CD4-positive, alpha-beta memory T cell (primary cell): ENCODE data around the gene LRWD1. TPM values are rescaled to one million over a fixed set of nuclear protein-coding genes. Genes with fewer than 3 reads are reported as not detected.
A peak's percentile ranks its signal among the peaks of the same experiment; 100 is the strongest.

ENCODE experiments used
- CTCF ChIA-PET: fragments of 350-600 bp; sonication (Branson Sonifier 250); formaldehyde crosslinking; loops from one replicate; lab custom pipeline; 2021; ENCODE audit warnings: inconsistent platforms; ENCODE audit not compliant: partially characterized antibody; lab: Charles Lee
- POLR2A ChIA-PET: fragments of 350-600 bp; sonication (Branson Sonifier 250); formaldehyde crosslinking; loops from one replicate; lab custom pipeline; 2021; ENCODE audit not compliant: partially characterized antibody; lab: Charles Lee
- DNase-seq, 5 donors: peaks; one replicate each; pipeline versions ENCODE4 v3.0.0 to v3.0.0-alpha.2; 2020 to 2022; ENCODE audit warnings: mixed read lengths in 1 of 5
- H3K27ac ChIP-seq: one replicate; pipeline ENCODE4 v1.7.0; 2013; ENCODE audit warnings: low read depth, low read length
- H3K27me3 ChIP-seq: 2 replicates; pipeline ENCODE4 v1.7.0; 2013; ENCODE audit warnings: mild to moderate bottlenecking, low read length, moderate library complexity; ENCODE audit not compliant: insufficient read depth
- H3K36me3 ChIP-seq: 2 replicates; pipeline ENCODE4 v1.7.0; 2013; ENCODE audit warnings: mild to moderate bottlenecking, low read length, moderate library complexity; ENCODE audit not compliant: insufficient read depth
- H3K4me1 ChIP-seq: 2 replicates; pipeline ENCODE4 v1.7.0; 2013; ENCODE audit warnings: mild to moderate bottlenecking, low read length, moderate library complexity; ENCODE audit not compliant: insufficient read depth
- H3K4me3 ChIP-seq, 2 donors: one replicate each; pipeline ENCODE4 v1.7.0; 2013; ENCODE audit warnings: low read length in 2 of 2, mild to moderate bottlenecking in 1 of 2
- H3K9me3 ChIP-seq, 2 donors: one replicate each; pipeline ENCODE4 v1.7.0; 2013; ENCODE audit warnings: low read length in 2 of 2, control low read depth in 1 of 2; ENCODE audit not compliant: control insufficient read depth in 1 of 2
- H3K27ac Mint-ChIP-seq, 7 donors: one replicate each; pipeline ENCODE4 v1.8.0; 2020 to 2021; ENCODE audit warnings: mixed read lengths in 7 of 7, mild to moderate bottlenecking in 6 of 7, inconsistent platforms in 3 of 7, moderate library complexity in 3 of 7
- H3K27me3 Mint-ChIP-seq, 2 donors: one replicate each; pipeline ENCODE4 v1.8.0; 2020 to 2021; ENCODE audit warnings: mixed read lengths in 2 of 2
- H3K36me3 Mint-ChIP-seq, 2 donors: one replicate each; pipeline ENCODE4 v1.8.0; 2020 to 2021; ENCODE audit warnings: mixed read lengths in 2 of 2, inconsistent platforms in 1 of 2, mild to moderate bottlenecking in 1 of 2
- H3K4me1 Mint-ChIP-seq, 4 donors: one replicate each; pipeline ENCODE4 v1.8.0; 2020 to 2021; ENCODE audit warnings: mixed read lengths in 4 of 4, mild to moderate bottlenecking in 1 of 4
- H3K4me3 Mint-ChIP-seq, 8 donors: one replicate each; pipeline ENCODE4 v1.8.0; 2020 to 2021; ENCODE audit warnings: mixed read lengths in 8 of 8, mild to moderate bottlenecking in 7 of 8, moderate library complexity in 6 of 8, inconsistent platforms in 3 of 8
- H3K9me3 Mint-ChIP-seq, 8 donors: one replicate each; pipeline ENCODE4 v1.8.0; 2020 to 2021; ENCODE audit warnings: mixed read lengths in 8 of 8, mild to moderate bottlenecking in 5 of 8, inconsistent platforms in 3 of 8, moderate library complexity in 1 of 8
- intact Hi-C: fragments of 100-400 bp; cut with micrococcal nuclease; formaldehyde crosslinking; loops from one replicate; pipeline ENCODE4 v1.15.1; 2023
- polyA plus RNA-seq, 2 donors: library from polyadenylated mRNA; unstranded; fragments of 300-500 nt; fragmentation: Illumina TruSeq; gene quantifications; one replicate each; pipeline ENCODE4 v1.2.3, GENCODE V29; 2021
- total RNA-seq, 2 experiments: library from RNA; stranded (reverse); gene quantifications; one replicate each; pipeline ENCODE4 v1.2.3, GENCODE V29; 2021

The LRWD1 gene
- total and polyA plus RNA-seq, 4 experiments from 2014 or later, result 12.9 to 28.5 (median 20.6) TPM

- H3K9me3 Mint-ChIP-seq, result no peaks in the 10 kb centered on the region
- CTCF ChIA-PET, result interaction anchor here (1.4 to 3.4 kb wide), 3 partner anchors 12 to 50 kb away, joined by 5 to 17 read pairs (median 7); no protein-coding TSS in a partner anchor
Observed at GRCh38 chr7:102455596-102455995, 9.2 kb upstream of the LRWD1 start.

GRCh38 chr7:102456327-102456726 lies 8.5 kb upstream of the LRWD1 start:
- H3K36me3 ChIP-seq, result peaks cover 16% of the 10 kb centered on the region
- Mint-ChIP-seq H3K27me3 (no peaks in the 10 kb centered on the region), H3K27ac (no peak overlapping the region), H3K4me3 (no peak overlapping the region), H3K9me3 (no peaks in the 10 kb centered on the region), H3K36me3 (peaks cover 3 to 16% of the 10 kb centered on the region in 2 donors), H3K4me1 (peaks cover 0 to 6% (median 2%) of the 10 kb centered on the region in 4 donors)
- DNase-seq, result no peak
- CTCF ChIA-PET, result interaction anchor here (1.4 to 3.4 kb wide), 4 partner anchors 11 to 51 kb away, joined by 3 to 17 read pairs (median 6); no protein-coding TSS in a partner anchor
- POLR2A ChIA-PET, result interaction anchor here (0.9 to 1.4 kb wide), 4 partner anchors 8 to 51 kb away, joined by 3 to 5 read pairs (median 4); partner anchors contain the start of gene ALKBH4
- no peaks in the 10 kb centered on the region for H3K4me1 ChIP-seq
- intact Hi-C loops, result no loop called here
- H3K27me3 ChIP-seq, result no peaks in the 10 kb centered on the region
- no peak overlapping the region for H3K27ac ChIP-seq
- H3K9me3 ChIP-seq, result no peaks in the 10 kb centered on the region
- H3K4me3 ChIP-seq, result no peak overlapping the region

More at GRCh38 chr7:102455596-102455995, 9.2 kb upstream of the LRWD1 start:
- Mint-ChIP-seq H3K4me1 (peaks cover 0 to 2% (median under 1%) of the 10 kb centered on the region in 4 donors), H3K27me3 (no peaks in the 10 kb centered on the region), H3K36me3 (peaks cover 1 to 13% of the 10 kb centered on the region in 2 donors), H3K27ac (no peak overlapping the region), H3K4me3 (no peak overlapping the region)
- intact Hi-C loops, result no loop called here
- no peak overlapping the region for H3K27ac ChIP-seq
- H3K4me1 ChIP-seq, result no peaks in the 10 kb centered on the region
- H3K27me3 ChIP-seq, result no peaks in the 10 kb centered on the region
- DNase-seq, result no peak
- peaks cover 16% of the 10 kb centered on the region for H3K36me3 ChIP-seq
- POLR2A ChIA-PET, result interaction anchor here (0.9 to 1.4 kb wide), 4 partner anchors 9 to 50 kb away, joined by 3 to 5 read pairs (median 4); partner anchors contain the start of gene ALKBH4
- H3K4me3 ChIP-seq, result no peak overlapping the region
- H3K9me3 ChIP-seq, result no peaks in the 10 kb centered on the region

GRCh38 chr7:102457352-102457924 lies 7.3 kb upstream of the LRWD1 start:
- H3K4me1 ChIP-seq, result no peaks in the 10 kb centered on the region
- Mint-ChIP-seq H3K4me3 (no peak overlapping the region), H3K36me3 (peaks cover 3 to 16% of the 10 kb centered on the region in 2 donors), H3K9me3 (no peaks in the 10 kb centered on the region), H3K27ac (no peak overlapping the region), H3K4me1 (peaks cover 1 to 15% (median 2%) of the 10 kb centered on the region in 4 donors), H3K27me3 (no peaks in the 10 kb centered on the region)
- DNase-seq, result no peak
- H3K27me3 ChIP-seq, result no peaks in the 10 kb centered on the region
- POLR2A ChIA-PET, result no interaction called here
- no peak overlapping the region for H3K4me3 ChIP-seq
- peaks cover 16% of the 10 kb centered on the region for H3K36me3 ChIP-seq
- intact Hi-C loops, result no loop called here
- no peaks in the 10 kb centered on the region for H3K9me3 ChIP-seq
- H3K27ac ChIP-seq, result no peak overlapping the region
- CTCF ChIA-PET, result interaction anchor here (1.5 to 3.4 kb wide), 2 partner anchors 26 to 52 kb away, joined by 3 to 17 read pairs; no protein-coding TSS in a partner anchor

- Histone ChIP-seq H3K4me3 (no peak overlapping the region), H3K36me3 (peaks cover 16% of the 10 kb centered on the region), H3K9me3 (no peaks in the 10 kb centered on the region), H3K27me3 (no peaks in the 10 kb centered on the region), H3K4me1 (peaks cover 17% of the 10 kb centered on the region), H3K27ac (no peak overlapping the region)
- Mint-ChIP-seq H3K27ac (no peak overlapping the region), H3K9me3 (no peaks in the 10 kb centered on the region), H3K36me3 (peaks cover 3 to 19% of the 10 kb centered on the region in 2 donors), H3K4me1 (peaks cover 6 to 29% (median 12%) of the 10 kb centered on the region in 4 donors), H3K4me3 (no peak overlapping the region), H3K27me3 (no peaks in the 10 kb centered on the region)
- DNase-seq, result no peak
- intact Hi-C loops, result no loop called here
- POLR2A ChIA-PET, result interaction anchor here (1.3 to 1.7 kb wide), 2 partner anchors 27 to 44 kb away, joined by 3 to 4 read pairs; no protein-coding TSS in a partner anchor
- CTCF ChIA-PET, result interaction anchor here (1.0 to 1.5 kb wide), 3 partner anchors 9 to 54 kb away, joined by 3 to 4 read pairs (median 4); no protein-coding TSS in a partner anchor
Observed at GRCh38 chr7:102459221-102459844, 5.5 kb upstream of the LRWD1 start.

- no peaks in the 10 kb centered on the region for H3K9me3 ChIP-seq
- Mint-ChIP-seq H3K4me1 (peaks cover 6 to 35% (median 15%) of the 10 kb centered on the region in 4 donors), H3K4me3 (no peak overlapping the region), H3K27me3 (no peaks in the 10 kb centered on the region), H3K9me3 (no peaks in the 10 kb centered on the region), H3K27ac (peak overlapping the region in 3 of 7 donors; percentile 65 to 85 (median 73)), H3K36me3 (peaks cover 3 to 17% of the 10 kb centered on the region in 2 donors)
- CTCF ChIA-PET, result interaction anchor here (1.5 kb wide), 2 partner anchors 10 to 55 kb away, joined by 4 read pairs; no protein-coding TSS in a partner anchor
- POLR2A ChIA-PET, result interaction anchor here (1.3 to 1.7 kb wide), 2 partner anchors 28 to 45 kb away, joined by 3 to 4 read pairs; no protein-coding TSS in a partner anchor
- no peaks in the 10 kb centered on the region for H3K27me3 ChIP-seq
- peaks cover 19% of the 10 kb centered on the region for H3K4me1 ChIP-seq
- peaks cover 16% of the 10 kb centered on the region for H3K36me3 ChIP-seq
- DNase-seq, result no peak
- H3K27ac ChIP-seq, result no peak overlapping the region
- H3K4me3 ChIP-seq, result no peak overlapping the region
- intact Hi-C loops, result loop anchor here (5.0 kb wide), 1 partner anchor 173 kb away; the partner anchor contains the start of gene SH2B2
Observed at GRCh38 chr7:102460467-102460866, 4.3 kb upstream of the LRWD1 start.

GRCh38 chr7:102463841-102464576 lies 775 bp upstream of the LRWD1 start:
- no peaks in the 10 kb centered on the region for H3K9me3 Mint-ChIP-seq

More at GRCh38 chr7:102463841-102464576, 775 bp upstream of the LRWD1 start:
- Histone ChIP-seq H3K4me3 (peak overlapping the region; percentile 93 to 94), H3K27me3 (no peaks in the 10 kb centered on the region), H3K27ac (peak overlapping the region; percentile 85), H3K36me3 (no peaks in the 10 kb centered on the region), H3K9me3 (no peaks in the 10 kb centered on the region), H3K4me1 (peaks cover 30% of the 10 kb centered on the region)
- Mint-ChIP-seq H3K4me3 (peak overlapping the region; percentile 90 to 94 (median 92)), H3K27ac (peak overlapping the region; percentile 78 to 93 (median 88)), H3K36me3 (peaks cover 7 to 15% of the 10 kb centered on the region in 2 donors), H3K27me3 (no peaks in the 10 kb centered on the region), H3K4me1 (peaks cover 11 to 54% (median 28%) of the 10 kb centered on the region in 4 donors)
- no peak for DNase-seq
- ChIA-PET CTCF (interaction anchor here (0.5 to 5.6 kb wide), 8 partner anchors 12 to 1386 kb away, joined by 3 to 36 read pairs (median 6); partner anchors contain the start of gene PRKRIP1), POLR2A (interaction anchor here (0.7 to 4.0 kb wide), 9 partner anchors 8 to 68 kb away, joined by 3 to 27 read pairs (median 9); partner anchors contain the start of genes ORAI2 and PRKRIP1)
- intact Hi-C loops, result loop anchor here (1.0 to 5.0 kb wide), 5 partner anchors 33 to 177 kb away; partner anchors contain the start of genes PRKRIP1 and SH2B2
